Endothelial cell of umbilical vein (primary cell): ENCODE data around the gene CRELD2. TPM values are rescaled to one million over a fixed set of nuclear protein-coding genes. Genes with fewer than 3 reads are reported as not detected.

Source experiments
- BruUV-seq: library from RNA; stranded (reverse); fragments of 400-500 nt; replicated peaks from 2 replicates; lab custom pipeline; 2021; lab: Mats Ljungman, UMichigan
- CTCF ChIA-PET: fragments of 300-600, 350-600 bp; sonication (Branson Sonifier 250); formaldehyde crosslinking; loops from one replicate; lab custom pipeline; 2021; ENCODE audit warnings: antibody characterized with exemption, inconsistent platforms; lab: Charles Lee
- POLR2A ChIA-PET: fragments of 300-600, 350-600 bp; sonication (Branson Sonifier 250); formaldehyde crosslinking; loops from one replicate; lab custom pipeline; 2021; ENCODE audit warnings: antibody characterized with exemption, inconsistent platforms; lab: Charles Lee
- DNase-seq: peaks from one replicate; pipeline ENCODE4 v3.0.0-alpha.2; 2011; ENCODE audit warnings: low read depth, low spot score
- FAIRE-seq: peaks from 2 replicates; lab custom pipeline; 2011; peaks lifted over from hg19 to GRCh38; lab: Jason Lieb, UNC
- H2AFZ ChIP-seq: 2 replicates; pipeline ENCODE4 v1.6.0; 2012; ENCODE audit warnings: low read depth, low read length, control low read depth, inconsistent platforms
- H3K27ac ChIP-seq: 2 replicates; pipeline ENCODE4 v1.5.1; 2011; ENCODE audit warnings: low read depth, mild to moderate bottlenecking, control low read depth, low read length, moderate library complexity; ENCODE audit not compliant: insufficient read depth
- H3K27me3 ChIP-seq, 2 experiments: 2 replicates each; pipeline versions ENCODE4 v1.6.0 to v1.6.1; 2011; ENCODE audit warnings: low read length in 2 of 2, mixed read lengths in 1 of 2; ENCODE audit not compliant: control insufficient read depth in 2 of 2, insufficient read depth in 2 of 2
- H3K36me3 ChIP-seq, 2 experiments: 2 replicates in 1 of 2; 3 replicates in 1 of 2; pipeline ENCODE4 v1.5.1; 2011; ENCODE audit warnings: low read length in 2 of 2, mild to moderate bottlenecking in 1 of 2, moderate library complexity in 1 of 2; ENCODE audit not compliant: control insufficient read depth in 2 of 2, insufficient read depth in 2 of 2; ENCODE audit errors: extremely low read depth in 1 of 2
- H3K4me1 ChIP-seq: 3 replicates; pipeline ENCODE4 v1.5.1; 2011; ENCODE audit warnings: mild to moderate bottlenecking, low read length; ENCODE audit not compliant: control insufficient read depth, insufficient read depth; ENCODE audit errors: extremely low read depth
- H3K4me2 ChIP-seq: 2 replicates; pipeline ENCODE4 v1.6.1; 2011; ENCODE audit warnings: low read length, control low read depth, mixed read lengths; ENCODE audit not compliant: insufficient read depth
- H3K4me3 ChIP-seq, 3 experiments: fragments of 200-600 bp in 1 of 3; sonication (generic), shearing (Covaris generic) in 1 of 3; replicated peaks in 1 of 3; 2 replicates each; pipeline ENCODE4 v1.5.1; 2011 to 2016; ENCODE audit warnings: control low read depth in 3 of 3, low read length in 3 of 3, mild to moderate bottlenecking in 2 of 3, inconsistent platforms in 1 of 3, low read depth in 1 of 3, moderate library complexity in 1 of 3; ENCODE audit not compliant: insufficient read depth in 1 of 3
- H3K79me2 ChIP-seq: 2 replicates; pipeline ENCODE4 v1.6.0; 2012; ENCODE audit warnings: low read length, inconsistent platforms; ENCODE audit not compliant: control insufficient read depth, insufficient read depth
- H3K9ac ChIP-seq: replicated peaks from 2 replicates; pipeline ENCODE3; 2011; ENCODE audit warnings: low read length, control low read depth; ENCODE audit not compliant: insufficient read depth; ENCODE audit errors: extremely low read depth
- H3K9me1 ChIP-seq: replicated peaks from 3 replicates; pipeline ENCODE4 v1.6.0; 2011; ENCODE audit warnings: mild to moderate bottlenecking, low read length; ENCODE audit not compliant: control insufficient read depth, insufficient read depth; ENCODE audit errors: extremely low read depth
- H3K9me3 ChIP-seq: replicated peaks from 2 replicates; pipeline ENCODE4 v1.5.1; 2012; ENCODE audit warnings: low read length, inconsistent platforms; ENCODE audit not compliant: control insufficient read depth, insufficient read depth
- H4K20me1 ChIP-seq: replicated peaks from 2 replicates; pipeline ENCODE3; 2011; ENCODE audit warnings: mild to moderate bottlenecking, low read length; ENCODE audit not compliant: control insufficient read depth, insufficient read depth; ENCODE audit errors: extremely low read depth
- CTCF ChIP-seq, 2 donors: IDR thresholded peaks; 1 replicate in 1 of 2; 2 replicates in 1 of 2; pipeline ENCODE4 v1.5.1; 2011; ENCODE audit warnings: low read length in 2 of 2, mild to moderate bottlenecking in 2 of 2, moderate library complexity in 2 of 2, control low read depth in 1 of 2, inconsistent platforms in 1 of 2, low read depth in 1 of 2; ENCODE audit not compliant: insufficient read depth in 1 of 2; ENCODE audit errors: extremely low read depth in 1 of 2
- EZH2 ChIP-seq: IDR thresholded peaks from 2 replicates; pipeline ENCODE4 v1.6.1; 2012; ENCODE audit warnings: borderline replicate concordance, low read depth, mild to moderate bottlenecking, moderate library complexity, low read length, inconsistent platforms; ENCODE audit not compliant: severe bottlenecking
- FOS ChIP-seq: IDR thresholded peaks from 2 replicates; pipeline ENCODE4 v1.6.1; 2011; ENCODE audit warnings: mild to moderate bottlenecking, low read length, moderate library complexity, borderline replicate concordance; ENCODE audit not compliant: insufficient read depth
- GATA2 ChIP-seq: IDR thresholded peaks from 2 replicates; pipeline ENCODE4 v1.7.0; 2011; ENCODE audit warnings: low read depth, mild to moderate bottlenecking, moderate library complexity, mixed read lengths, low read length; ENCODE audit not compliant: insufficient read length, insufficient read depth
- MAX ChIP-seq: IDR thresholded peaks from 2 replicates; pipeline ENCODE4 v1.6.1; 2011; ENCODE audit not compliant: insufficient read depth, insufficient read length
- MYC ChIP-seq: IDR thresholded peaks from one replicate; pipeline ENCODE4 v1.6.1; 2011; ENCODE audit warnings: mild to moderate bottlenecking, low read depth, low read length
- dilution Hi-C: fragments of 300-500 bp; cut with MboI; formaldehyde crosslinking; loops from one replicate; pipeline ENCODE4 v1.15.0; 2019; ENCODE audit warnings: low sequenced_read_pairs; ENCODE audit not compliant: extremely low pct_ligation_motif_present
- intact Hi-C: fragments of 100-400 bp; cut with micrococcal nuclease; formaldehyde crosslinking; loops from one replicate; pipeline ENCODE4 v1.10.0; 2022
- polyA plus RNA-seq, 4 experiments: library from polyadenylated mRNA; depleted of rRNA in 3 of 4; stranded (reverse) in 3 of 4; unstranded in 1 of 4; fragments of >200 nt; gene quantifications; 2 replicates each; pipeline versions ENCODE4 v1.2.1 to v1.2.3, GENCODE V29; 2011 to 2012; ENCODE audit warnings: missing spikeins in 1 of 4
- total RNA-seq: library from RNA; stranded (reverse); gene quantifications from 2 replicates; pipeline ENCODE4 v1.2.3, GENCODE V29; 2021

CRELD2 gene
- total and polyA plus RNA-seq, 2 donors (not counting 3 experiments of a cell fraction or from before 2014, with no cell fraction given) = 71.0 to 86.3 TPM

- FAIRE-seq (no peak), DNase-seq (no peak)
- no peak for TF ChIP-seq MYC
- no peak for TF ChIP-seq FOS
- no peak for TF ChIP-seq CTCF (IDR thresholded peaks at IDR 0.05; ENCODE audit: extremely low read depth in 1 of 2, insufficient read depth in 1 of 2, low read depth in 1 of 2, low read length in 2 of 2)
- TF ChIP-seq MAX = no peak
- no peak for TF ChIP-seq GATA2
- no peak for TF ChIP-seq EZH2
- dilution Hi-C loops (no loop called here), intact Hi-C loops (no loop called here)
- Histone ChIP-seq H3K9me3 (no peaks in the 10 kb centered on the region), H2AFZ (no peak overlapping the region), H3K36me3 (no peaks in the 10 kb centered on the region), H3K27me3 (no peaks in the 10 kb centered on the region), H3K9me1 (no peaks in the 10 kb centered on the region), H3K79me2 (no peaks in the 10 kb centered on the region), H3K9ac (no peak overlapping the region), H3K4me1 (peaks cover 10% of the 10 kb centered on the region), H3K4me3 (no peak overlapping the region), H3K27ac (no peak overlapping the region), H3K4me2 (no peak overlapping the region), H4K20me1 (no peaks in the 10 kb centered on the region)
- ChIA-PET CTCF (no interaction called here), POLR2A (interaction anchor here (0.6 kb wide), 1 partner anchor 22 kb away, joined by 5 read pairs; no protein-coding TSS in a partner anchor)
- no TSS peak for BruUV-seq
These were observed 35.4 kb downstream of the CRELD2 start for GRCh38 chr22:49953680-49954344.
